IPS-NIHi7 (cell line): ENCODE results near the gene STAB1.
A peak's percentile ranks its signal among the peaks of the same experiment; 100 is the strongest.

Experiments
- DNase-seq: peaks from one replicate; pipeline ENCODE4 v3.0.0; 2012; ENCODE audit warnings: mixed read lengths; ENCODE audit errors: extremely low spot score

Gene STAB1

GRCh38 chr3:52458031-52458760 lies 36.9 kb upstream of the STAB1 start:
- no peak for DNase-seq

GRCh38 chr3:52458770-52459545 lies 36.2 kb upstream of the STAB1 start:
- DNase-seq: no peak

GRCh38 chr3:52461874-52462273 lies 33.3 kb upstream of the STAB1 start:
- no peak for DNase-seq

- DNase-seq: no peak
Observed at GRCh38 chr3:52463416-52463815, 31.7 kb upstream of the STAB1 start.

GRCh38 chr3:52468336-52468735 lies 26.8 kb upstream of the STAB1 start:
- DNase-seq: no peak

GRCh38 chr3:52469001-52469400 lies 26.1 kb upstream of the STAB1 start:
- DNase-seq: no peak

GRCh38 chr3:52470920-52471319 lies 24.2 kb upstream of the STAB1 start:
- no peak for DNase-seq

- DNase-seq: peak; percentile 70
Observed at GRCh38 chr3:52471371-52472238, 23.5 kb upstream of the STAB1 start.

- DNase-seq: no peak
Observed at GRCh38 chr3:52472239-52473000, 22.7 kb upstream of the STAB1 start.

- DNase-seq: no peak
Observed at GRCh38 chr3:52473026-52473425, 22.1 kb upstream of the STAB1 start.

GRCh38 chr3:52477076-52477795 lies 17.9 kb upstream of the STAB1 start:
- DNase-seq: no peak

- no peak for DNase-seq
Observed at GRCh38 chr3:52477796-52478095, 17.4 kb upstream of the STAB1 start.

- DNase-seq: no peak
Observed at GRCh38 chr3:52479037-52479876, 15.9 kb upstream of the STAB1 start.

- DNase-seq: no peak
Observed at GRCh38 chr3:52479877-52480575, 15.1 kb upstream of the STAB1 start.

- no peak for DNase-seq
Observed at GRCh38 chr3:52480768-52481715, 14.1 kb upstream of the STAB1 start.

GRCh38 chr3:52481819-52482521 lies 13.2 kb upstream of the STAB1 start:
- DNase-seq: peak; percentile 95

- DNase-seq: no peak
Observed at GRCh38 chr3:52483081-52483480, 12.1 kb upstream of the STAB1 start.
